SK-N-DZ (cell line): ENCODE results near the gene CD19.
"Not testable (repeated sequence)": the region's sequence is repeated elsewhere in the genome, so short reads cannot be mapped to it uniquely, and the experiment has no call there.

ENCODE experiments used
- DNase-seq: peaks from one replicate; pipeline ENCODE4 v3.0.0-alpha.2; 2015; ENCODE audit warnings: low spot score

Gene CD19

DNA sequence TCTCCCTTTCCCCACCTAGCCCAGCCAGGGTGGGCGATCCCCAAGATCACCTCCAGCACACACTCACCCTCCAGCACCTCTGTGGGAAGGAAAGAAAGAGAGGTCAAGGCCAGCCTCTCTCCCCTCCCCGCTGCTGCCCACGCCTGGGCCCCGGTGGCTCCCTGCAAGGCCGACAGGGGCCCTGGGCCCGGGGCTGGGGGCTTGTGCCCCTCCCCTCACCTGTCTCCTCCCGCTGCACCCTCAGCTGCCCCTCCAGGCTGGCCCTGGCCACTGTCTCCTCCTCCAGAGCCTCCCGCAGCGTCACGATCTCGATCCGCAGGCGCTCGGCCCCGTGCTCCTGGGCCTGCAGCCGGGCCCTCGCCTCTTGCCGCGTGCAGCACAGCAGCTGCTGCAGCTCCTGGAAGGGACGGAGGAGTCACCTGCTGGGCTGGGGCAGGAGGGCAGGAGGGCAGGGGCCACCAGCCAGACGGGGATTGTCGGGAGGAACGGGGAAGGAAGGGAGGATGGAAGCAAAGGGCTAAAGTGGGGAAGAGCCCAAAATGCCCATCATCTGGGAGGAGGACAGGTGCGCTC, 25.9 kb upstream of the CD19 start:
- DNase-seq = peak; percentile 49

DNA sequence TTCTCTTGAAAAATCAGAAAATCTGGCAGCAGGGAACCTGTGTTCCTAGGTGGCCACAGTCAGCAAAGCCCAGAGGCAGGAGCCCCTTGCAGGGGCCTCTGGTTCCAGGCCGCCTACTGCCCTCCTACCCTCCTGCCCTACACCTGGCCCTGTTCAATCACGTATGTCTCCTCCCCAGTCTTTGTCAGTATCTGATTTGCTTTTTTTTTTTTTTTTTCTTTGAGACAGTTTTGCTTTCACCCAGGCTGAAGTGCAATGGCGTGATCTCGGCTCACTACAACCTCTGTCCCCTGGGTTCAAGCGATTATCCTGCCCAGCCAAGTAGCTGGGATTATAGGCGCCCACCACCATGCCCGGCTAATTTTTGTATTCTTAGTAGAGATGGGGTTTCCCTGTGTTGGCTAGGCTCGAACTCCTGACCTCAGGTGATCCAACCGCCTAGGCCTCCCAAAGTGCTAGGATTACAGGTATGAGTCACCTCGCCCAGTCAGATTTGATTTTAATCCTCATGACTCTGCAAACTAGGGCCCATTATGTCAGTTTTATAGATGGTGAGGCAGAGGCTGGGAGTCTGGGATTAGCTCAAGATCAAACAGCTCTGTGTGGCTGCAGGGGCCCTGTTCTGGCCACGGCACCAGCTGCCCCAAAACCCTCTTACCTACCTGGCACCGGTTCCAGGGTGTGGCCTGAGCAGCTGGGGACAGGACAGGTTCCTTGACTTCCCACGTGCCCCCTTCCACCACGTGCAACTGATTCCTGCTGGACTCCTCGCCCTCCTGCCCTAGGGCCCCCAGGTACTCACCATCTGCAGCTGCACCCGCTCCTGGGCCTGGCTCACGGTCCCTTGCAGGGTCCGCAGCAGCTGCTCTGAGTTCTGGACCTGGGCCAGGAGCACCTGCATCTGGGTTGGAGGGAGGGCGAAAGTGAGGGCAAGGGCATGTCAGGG, 21.4 kb upstream of the CD19 start:
- DNase-seq = no peak

DNA sequence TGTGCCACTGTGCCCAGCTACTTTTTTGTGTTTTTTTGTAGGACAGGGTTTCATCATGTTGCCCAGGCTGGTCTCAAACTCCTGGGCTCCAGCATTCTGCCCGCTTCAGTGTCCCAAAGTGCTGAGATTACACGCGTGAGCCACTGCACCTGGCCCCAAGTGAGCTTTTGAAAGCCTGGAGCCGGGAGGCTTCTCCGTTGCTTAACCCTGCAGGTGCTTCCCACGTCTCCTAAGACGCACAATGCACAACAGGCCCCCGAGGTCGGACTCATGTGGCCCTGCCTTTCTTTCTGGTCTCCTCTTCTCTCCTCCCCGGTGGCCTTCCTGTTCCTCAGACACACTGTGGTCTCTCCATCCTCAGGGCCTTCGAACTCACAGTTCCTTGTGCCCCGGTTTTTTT, 19.2 kb upstream of the CD19 start:
- no peak for DNase-seq

DNA sequence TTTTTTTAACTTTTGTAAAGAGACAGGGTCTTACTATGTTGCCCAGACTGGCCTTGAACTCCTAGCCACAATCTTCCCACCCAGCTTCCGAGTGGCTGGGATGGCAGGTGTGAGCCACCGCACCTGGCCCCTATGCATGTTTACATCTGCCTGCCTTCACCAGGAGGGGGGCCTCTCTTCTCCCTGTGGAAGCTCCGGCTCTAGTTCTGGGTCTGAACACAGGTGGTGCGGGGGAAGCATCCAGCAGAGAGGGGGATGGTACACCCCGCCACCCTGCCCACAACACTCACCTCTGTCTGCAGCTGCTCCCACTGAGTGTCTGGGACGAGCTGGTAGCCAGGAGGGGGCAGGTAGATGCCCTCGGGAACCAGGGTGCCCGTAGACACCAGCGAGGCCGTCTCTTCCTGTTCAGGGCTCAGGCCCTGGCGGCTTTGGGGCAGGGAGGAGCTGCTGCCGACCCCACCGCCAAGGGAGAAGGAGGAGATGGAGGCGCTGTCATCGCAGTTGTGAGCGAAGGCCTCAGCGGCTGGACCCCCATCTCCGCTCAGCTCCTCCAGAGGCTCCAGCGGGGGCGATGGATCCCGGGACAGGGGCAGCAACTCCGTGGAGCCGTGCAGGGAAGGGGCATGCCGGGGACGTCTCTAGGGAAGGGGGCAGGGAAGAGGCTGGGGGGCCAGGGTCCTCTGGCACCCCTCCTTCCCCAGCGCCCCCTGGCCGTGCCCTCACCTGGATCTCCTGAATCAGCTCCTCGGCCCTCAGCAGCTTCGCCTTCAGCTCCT, 17.6 kb upstream of the CD19 start:
- DNase-seq = no peak

DNA sequence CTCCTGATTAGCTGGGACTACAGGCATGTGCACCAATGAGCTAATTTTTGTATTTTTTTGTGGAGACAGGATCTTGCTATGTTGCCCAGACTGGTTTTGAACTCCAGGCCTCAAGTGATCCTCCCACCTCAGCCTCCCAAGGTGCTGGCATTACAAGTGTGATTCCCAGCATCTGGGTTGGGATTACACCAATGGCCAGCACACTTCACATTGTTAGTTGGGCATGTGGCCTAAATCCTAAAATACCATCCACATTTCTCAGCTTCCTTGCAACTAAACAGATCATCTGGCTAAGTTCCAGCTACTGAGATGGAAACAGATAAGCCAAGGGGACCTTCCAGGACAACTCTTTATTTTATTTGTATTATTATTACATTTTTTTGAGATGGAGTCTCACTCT, 16.6 kb upstream of the CD19 start:
- no peak for DNase-seq

DNA sequence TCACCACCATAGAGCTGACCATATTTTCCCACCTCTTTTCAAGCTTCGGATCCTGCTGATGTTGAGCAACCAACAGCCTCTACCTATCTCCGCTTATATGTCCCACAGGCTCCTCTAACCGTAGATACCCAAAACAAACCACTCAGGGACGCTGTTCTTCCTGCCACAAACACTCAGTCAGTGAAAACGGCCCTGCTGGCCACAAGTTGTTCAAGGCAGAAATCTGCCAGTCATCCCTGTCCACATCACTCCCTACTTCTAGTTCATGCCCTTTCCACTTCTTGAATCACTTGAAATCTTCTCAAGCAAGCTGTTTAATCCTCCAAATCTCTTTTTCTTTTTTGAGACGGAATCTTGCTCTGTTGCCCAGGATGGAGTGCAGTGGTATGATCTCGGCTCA, 14.7 kb upstream of the CD19 start:
- DNase-seq = no peak

DNA sequence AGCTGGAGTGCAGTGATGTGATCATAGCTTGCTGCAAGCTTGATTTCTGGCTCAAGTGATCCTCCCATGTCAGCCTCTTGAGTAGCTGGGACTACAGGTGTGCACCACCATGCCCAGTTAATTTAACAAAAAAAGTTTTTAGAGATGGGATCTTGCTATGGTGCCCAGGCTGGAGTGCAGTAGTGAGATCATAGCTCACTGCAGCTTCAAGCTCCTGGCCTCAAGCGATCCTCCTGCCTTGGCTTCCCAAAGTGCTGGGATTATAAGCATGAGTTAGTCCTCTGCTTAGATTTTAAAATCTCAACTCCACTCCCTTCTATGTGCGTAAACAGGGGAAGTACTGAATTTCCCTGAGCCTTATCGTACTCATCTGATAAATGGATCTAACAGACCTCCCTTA, 13.1 kb upstream of the CD19 start:
- no peak for DNase-seq

DNA sequence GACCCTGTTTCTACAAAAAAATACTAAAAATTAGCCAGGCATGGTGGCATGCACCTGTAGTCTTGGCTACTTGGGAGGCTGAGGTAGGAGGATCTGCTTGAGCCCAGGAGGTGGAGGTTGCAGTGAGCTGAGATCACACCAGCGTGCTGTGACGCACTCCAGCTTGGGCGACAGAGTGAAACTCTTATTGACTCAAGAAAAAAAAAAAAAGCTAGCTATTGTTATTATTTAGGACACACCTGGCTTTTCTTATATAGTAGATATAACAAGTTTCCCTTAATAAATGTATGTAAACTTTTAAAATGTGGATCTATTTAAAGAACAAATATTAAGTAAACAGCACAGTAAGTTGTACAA, 8.6 kb upstream of the CD19 start:
- DNase-seq = no peak

DNA sequence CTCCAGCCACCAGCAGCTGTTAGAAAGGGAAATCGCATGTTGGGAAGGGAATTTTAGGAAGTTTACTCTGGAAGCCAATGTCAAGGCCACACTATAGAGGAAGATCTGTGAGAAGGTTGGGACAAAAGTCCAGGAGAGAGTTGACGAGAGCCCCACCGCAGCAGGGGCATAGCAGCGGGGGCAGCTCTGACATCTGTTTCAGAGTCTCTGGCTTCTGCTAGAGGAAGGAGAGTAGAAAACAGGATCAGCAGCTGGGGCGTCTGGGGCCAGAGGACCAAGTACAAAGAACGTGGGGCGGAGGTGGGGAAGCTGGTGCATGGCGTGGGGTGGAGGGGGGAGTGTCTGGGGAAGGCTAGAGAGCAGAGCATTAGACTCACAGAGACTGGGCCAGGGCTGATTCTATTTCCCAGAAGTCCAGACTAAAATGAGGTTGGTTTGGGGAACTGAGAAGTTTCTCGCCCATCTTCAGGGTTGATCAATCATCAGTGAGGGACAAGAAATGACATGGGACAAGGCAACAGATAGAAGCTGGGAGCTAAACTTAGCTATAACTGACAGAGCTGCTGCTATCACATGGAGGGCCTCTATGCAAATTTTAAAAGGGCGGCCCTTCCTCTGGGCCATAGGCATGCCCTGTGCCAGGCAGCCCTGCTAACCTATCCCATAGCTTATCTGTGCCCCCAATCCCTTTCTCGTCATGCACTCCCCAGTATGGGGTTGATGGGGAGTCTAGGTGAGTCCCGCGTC, 7.9 kb upstream of the CD19 start:
- DNase-seq = no peak

DNA sequence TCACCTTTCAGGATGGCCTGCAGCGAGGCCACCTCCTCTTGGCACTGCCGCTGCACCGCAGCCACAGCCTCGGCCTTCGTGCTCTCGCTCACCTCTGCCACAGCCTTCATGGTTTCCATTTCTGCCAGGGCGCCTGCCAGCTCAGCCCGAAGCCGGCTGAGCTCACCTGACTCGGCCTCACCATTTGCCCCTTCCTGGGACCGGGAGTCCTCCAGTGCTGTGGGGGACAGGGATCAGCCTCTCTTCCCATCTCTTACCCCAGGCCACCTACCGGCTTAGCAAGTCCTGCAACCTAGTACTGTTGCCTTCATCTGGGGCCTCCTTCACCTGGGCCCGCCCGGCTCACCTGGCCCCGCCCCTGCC, 7.4 kb upstream of the CD19 start:
- no peak for DNase-seq

DNA sequence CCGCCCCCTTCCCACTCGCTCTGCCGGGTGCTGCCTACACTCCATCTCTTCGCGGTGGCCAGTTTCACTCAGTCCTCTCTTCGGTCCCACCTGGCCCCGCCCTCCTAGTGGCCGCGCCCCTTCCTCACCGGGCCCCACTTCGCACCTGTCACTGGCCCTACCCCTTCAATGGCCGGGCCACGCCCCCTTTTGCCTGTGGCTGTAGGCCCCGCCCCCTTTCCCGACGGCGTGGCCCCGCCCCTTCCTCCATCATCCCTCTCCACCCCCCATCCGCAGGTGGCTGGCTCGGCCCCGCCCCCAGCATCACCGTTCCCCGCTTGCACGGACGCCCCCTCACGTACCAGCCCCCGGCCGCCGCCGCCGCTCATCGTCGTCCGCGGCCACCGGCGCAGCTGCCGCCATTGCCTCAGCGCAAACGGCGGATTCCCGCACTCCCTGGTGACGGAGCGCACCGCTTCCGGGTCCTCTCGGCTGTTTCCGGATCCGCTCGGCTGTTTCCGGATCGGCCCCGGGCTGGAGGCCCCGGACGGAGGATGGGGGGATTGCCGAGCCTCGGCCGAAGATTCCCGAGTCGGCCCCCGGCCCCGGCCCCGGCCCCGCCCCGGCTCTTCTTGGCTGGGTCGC, 6.9 kb upstream of the CD19 start, which contains the start of gene RABEP2:
Gene RABEP2, minus strand, starts transcription at position 477 of the 624 bp plus-strand sequence. Its CDS starts 75 bp downstream, at position 402.
- DNase-seq = peak; percentile 90

DNA sequence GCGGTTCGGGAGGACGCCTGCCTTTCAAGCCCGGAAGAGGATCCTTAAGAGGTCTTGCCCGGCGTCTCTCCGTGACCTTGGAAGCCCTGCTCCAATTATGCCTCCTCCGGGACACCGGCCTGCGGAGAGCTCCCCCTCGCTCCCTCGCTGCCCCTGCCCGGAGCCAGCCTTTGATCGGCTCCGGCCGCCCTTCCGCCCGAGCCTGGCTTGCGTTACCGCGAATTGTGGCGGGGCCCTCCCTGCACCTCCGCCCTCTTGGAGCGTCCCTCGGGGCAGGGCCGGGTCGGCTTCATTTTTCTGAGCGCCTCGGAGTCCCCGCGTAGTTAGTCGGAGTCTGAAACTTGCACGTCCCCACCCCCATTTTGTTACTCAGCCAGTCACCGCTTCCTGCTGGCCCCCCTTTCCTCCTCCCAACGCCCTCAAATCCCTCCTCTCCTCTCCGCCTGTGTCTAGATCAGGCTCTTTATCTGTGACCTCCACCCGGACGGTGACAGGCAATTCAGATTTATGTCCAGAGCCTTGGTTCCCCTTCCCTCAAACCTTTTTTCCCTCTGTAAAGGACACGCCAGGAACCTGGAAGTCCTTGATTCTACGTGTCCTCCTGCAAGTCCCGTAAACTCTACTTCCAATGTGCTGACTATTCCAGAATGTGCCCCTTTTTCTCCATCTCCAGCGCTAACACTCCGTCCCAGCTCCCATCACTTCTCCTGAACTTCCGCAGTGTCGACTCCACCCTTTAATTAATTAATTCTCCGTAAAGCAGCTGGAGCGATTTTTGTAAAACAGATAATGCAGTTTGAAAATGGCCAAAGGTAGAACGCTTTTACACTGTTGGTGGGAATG, 6.2 kb upstream of the CD19 start:
- DNase-seq = no peak

DNA sequence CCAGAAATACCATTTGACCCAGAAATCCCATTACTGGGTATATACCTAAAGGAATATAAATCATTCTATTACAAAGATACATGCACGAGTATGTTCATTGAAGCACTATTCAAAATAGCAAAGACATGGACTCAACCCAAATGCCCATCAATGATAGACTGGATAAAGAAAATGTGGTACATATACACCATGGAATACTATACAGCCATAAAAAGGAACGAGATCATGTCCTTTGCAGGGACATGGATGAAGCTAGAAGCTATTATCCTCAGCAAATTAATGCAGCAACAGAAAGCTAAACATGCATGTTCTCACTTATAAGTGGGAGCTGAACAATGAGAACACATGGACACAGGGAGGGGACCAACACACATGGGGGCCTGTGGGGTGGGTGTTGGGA, 5.5 kb upstream of the CD19 start:
- DNase-seq = not testable (repeated sequence)

DNA sequence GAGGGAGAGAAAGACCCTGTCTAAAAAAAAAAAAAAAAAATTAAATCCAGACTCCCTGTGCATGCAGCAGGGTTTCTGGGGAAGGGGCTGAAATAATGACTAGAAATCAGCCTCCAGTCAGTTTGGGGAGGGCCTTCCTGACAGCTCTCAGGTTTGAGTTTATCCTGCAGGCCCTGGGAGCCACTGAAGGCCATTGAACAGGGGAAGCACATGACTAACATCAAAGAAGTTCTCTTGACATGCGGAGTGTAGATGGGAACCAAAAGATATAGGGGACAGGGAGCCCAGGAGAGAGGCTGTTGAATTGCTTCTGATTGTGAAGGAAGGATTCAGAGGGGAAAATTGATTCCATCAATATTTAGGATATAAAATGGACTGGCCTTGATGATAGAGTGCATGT, 4.0 kb upstream of the CD19 start:
- no peak for DNase-seq

DNA sequence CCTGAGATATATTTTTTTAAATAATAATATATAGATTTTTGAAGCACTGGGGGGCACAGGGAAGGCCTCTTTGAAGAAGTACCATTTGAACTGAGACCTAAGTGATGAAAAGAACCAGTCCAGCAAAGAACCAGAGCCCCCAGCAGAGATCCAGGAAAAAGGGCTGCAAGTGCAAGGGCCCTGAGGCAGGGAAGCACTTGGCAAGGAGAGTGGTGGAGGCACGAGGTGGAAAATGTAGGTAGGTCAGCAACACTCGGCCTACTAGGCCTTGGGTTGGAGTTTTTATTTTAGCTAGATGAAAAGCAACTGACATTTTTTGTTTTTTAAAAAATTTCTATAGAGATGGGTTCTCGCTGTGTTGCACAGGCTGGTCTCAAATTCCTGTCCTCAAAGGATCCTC, 1.6 kb upstream of the CD19 start:
- no peak for DNase-seq

DNA sequence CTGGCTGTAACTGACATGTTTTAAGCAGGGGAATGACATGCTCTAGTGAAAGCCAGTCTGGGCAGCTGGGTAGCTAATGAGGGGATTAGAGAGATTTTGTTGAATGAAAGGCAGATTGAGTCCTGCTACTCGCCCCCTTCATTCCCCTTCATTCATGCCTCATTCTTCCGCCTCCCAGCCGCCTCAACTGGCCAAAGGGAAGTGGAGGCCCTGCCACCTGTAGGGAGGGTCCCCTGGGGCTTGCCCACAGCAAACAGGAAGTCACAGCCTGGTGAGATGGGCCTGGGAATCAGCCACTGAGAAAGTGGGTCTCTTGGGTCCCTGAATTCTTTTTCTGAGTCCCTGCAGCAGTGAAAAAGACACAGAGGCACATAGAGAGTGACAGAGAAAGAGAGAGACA, 1.1 kb upstream of the CD19 start:
- no peak for DNase-seq

DNA sequence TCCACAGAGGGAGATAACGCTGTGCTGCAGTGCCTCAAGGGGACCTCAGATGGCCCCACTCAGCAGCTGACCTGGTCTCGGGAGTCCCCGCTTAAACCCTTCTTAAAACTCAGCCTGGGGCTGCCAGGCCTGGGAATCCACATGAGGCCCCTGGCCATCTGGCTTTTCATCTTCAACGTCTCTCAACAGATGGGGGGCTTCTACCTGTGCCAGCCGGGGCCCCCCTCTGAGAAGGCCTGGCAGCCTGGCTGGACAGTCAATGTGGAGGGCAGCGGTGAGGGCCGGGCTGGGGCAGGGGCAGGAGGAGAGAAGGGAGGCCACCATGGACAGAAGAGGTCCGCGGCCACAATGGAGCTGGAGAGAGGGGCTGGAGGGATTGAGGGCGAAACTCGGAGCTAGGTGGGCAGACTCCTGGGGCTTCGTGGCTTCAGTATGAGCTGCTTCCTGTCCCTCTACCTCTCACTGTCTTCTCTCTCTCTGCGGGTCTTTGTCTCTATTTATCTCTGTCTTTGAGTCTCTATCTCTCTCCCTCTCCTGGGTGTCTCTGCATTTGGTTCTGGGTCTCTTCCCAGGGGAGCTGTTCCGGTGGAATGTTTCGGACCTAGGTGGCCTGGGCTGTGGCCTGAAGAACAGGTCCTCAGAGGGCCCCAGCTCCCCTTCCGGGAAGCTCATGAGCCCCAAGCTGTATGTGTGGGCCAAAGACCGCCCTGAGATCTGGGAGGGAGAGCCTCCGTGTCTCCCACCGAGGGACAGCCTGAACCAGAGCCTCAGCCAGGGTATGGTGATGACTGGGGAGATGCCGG, 769 bp downstream of the CD19 start:
- no peak for DNase-seq

DNA sequence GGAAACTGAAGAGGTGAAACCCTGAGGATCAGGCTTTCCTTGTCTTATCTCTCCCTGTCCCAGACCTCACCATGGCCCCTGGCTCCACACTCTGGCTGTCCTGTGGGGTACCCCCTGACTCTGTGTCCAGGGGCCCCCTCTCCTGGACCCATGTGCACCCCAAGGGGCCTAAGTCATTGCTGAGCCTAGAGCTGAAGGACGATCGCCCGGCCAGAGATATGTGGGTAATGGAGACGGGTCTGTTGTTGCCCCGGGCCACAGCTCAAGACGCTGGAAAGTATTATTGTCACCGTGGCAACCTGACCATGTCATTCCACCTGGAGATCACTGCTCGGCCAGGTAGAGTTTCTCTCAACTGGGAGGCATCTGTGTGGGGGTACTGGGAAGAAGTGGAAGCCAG, 1.4 kb downstream of the CD19 start:
- DNase-seq = no peak

DNA sequence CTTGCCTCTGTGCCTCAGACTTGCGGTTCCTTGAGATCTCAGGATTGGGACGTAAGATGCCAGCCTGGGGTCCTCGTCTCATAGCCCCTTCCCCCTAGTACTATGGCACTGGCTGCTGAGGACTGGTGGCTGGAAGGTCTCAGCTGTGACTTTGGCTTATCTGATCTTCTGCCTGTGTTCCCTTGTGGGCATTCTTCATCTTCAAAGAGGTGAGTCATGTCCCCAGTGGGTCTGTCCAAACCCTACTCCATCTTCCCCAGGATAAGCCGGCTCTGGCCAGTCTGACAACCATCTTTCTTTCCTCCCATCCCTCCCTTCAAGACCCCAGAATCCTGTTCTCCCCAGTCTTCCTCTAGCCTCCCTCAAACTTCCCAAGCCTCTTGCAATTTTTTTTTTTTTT, 3.6 kb downstream of the CD19 start:
- no peak for DNase-seq
